GM06990 (cell line): Measurements from ENCODE around the gene EIF4G3.
"Not testable (repeated sequence)": the region's sequence is repeated elsewhere in the genome, so short reads cannot be mapped to it uniquely, and the experiment has no call there.

Experiments
- DNase-seq: peaks from one replicate; pipeline ENCODE4 v3.0.0-alpha.2; 2011; ENCODE audit not compliant: insufficient read length; ENCODE audit errors: extremely low read depth
- H3K27me3 ChIP-seq: replicated peaks from 2 replicates; pipeline ENCODE4 v1.6.0; 2011; ENCODE audit warnings: low read length; ENCODE audit not compliant: control insufficient read depth, insufficient read depth
- H3K36me3 ChIP-seq: 2 replicates; pipeline ENCODE4 v1.5.1; 2011; ENCODE audit warnings: low read length; ENCODE audit not compliant: control insufficient read depth, insufficient read depth
- H3K4me3 ChIP-seq: replicated peaks from 2 replicates; pipeline ENCODE4 v1.5.1; 2011; ENCODE audit warnings: low read depth, mild to moderate bottlenecking, control low read depth, low read length
- TF ChIP-seq, protein P1 (sequence below): IDR thresholded peaks from 2 replicates; pipeline ENCODE4 v1.5.1; 2011; ENCODE audit warnings: low read length, control low read depth, mild to moderate bottlenecking, inconsistent platforms; ENCODE audit not compliant: insufficient read depth, poor library complexity, severe bottlenecking

The EIF4G3 gene

DNA sequence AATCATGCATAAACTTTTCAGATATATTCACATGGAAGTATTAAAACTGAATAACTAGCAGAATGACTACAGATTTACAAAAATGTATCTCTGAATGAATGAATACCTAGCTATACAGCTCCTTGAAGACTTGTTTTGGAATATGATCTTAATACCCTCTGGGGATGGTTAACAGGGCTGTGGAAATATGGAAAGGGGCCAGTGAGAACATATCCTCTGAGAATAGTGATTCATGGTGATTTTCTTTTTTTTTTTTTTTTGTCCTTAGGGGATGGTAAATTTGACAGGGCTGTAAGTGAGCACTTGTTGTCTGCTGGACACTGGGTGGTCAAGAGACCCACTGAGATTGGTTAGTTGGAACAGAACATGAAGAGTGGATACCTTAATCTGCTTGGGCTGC is 308.9 kb downstream of the EIF4G3 start:
- DNase-seq, result no peak
- TF ChIP-seq, protein P1, sequence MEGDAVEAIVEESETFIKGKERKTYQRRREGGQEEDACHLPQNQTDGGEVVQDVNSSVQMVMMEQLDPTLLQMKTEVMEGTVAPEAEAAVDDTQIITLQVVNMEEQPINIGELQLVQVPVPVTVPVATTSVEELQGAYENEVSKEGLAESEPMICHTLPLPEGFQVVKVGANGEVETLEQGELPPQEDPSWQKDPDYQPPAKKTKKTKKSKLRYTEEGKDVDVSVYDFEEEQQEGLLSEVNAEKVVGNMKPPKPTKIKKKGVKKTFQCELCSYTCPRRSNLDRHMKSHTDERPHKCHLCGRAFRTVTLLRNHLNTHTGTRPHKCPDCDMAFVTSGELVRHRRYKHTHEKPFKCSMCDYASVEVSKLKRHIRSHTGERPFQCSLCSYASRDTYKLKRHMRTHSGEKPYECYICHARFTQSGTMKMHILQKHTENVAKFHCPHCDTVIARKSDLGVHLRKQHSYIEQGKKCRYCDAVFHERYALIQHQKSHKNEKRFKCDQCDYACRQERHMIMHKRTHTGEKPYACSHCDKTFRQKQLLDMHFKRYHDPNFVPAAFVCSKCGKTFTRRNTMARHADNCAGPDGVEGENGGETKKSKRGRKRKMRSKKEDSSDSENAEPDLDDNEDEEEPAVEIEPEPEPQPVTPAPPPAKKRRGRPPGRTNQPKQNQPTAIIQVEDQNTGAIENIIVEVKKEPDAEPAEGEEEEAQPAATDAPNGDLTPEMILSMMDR, result no peak
- peaks cover 3% of the 10 kb centered on the region for H3K36me3 ChIP-seq
- no peak overlapping the region for H3K4me3 ChIP-seq
- no peaks in the 10 kb centered on the region for H3K27me3 ChIP-seq

DNA sequence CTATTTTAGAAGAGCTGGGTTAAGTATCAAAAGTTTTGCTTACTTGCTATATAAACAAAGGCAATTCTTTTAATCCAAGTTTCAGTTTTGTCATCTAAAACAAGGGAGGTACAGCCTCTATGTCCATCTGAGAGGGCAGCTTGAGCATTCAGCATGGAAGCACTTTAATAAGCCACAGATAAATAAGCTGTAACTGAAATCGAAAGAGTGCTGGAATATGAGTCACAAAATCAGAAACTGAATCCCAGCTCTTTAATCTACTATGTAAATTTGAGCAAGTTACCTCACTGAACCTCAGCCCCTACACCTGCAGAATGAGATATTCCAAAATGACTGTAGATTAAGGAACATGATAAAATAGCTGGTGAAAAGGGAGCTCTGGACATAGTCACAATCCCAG is 309.6 kb downstream of the EIF4G3 start:
- H3K36me3 ChIP-seq, result peaks cover 3% of the 10 kb centered on the region
- DNase-seq, result no peak
- TF ChIP-seq, protein P1, result no peak
- no peak overlapping the region for H3K4me3 ChIP-seq
- no peaks in the 10 kb centered on the region for H3K27me3 ChIP-seq

DNA sequence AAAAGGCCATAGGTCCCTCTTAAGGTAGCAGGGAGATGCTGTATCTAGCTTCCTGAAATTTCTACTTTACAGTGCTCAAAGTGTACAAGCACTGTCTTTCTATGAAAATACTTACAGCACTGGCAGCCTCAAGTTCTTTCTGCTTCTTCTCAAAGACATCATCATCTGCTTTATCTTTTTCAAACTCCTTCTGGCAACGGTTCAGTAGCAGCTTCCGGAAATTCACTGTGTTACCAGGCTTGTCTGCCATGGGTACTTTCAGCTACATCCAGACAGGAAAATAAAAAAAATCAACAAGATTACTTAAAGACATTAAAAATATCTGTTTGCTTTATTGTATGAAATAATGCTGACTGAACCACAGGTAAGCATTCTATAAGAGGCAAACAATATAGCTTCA is 311.7 kb downstream of the EIF4G3 start:
- Histone ChIP-seq H3K4me3 (no peak overlapping the region), H3K36me3 (peaks cover 4% of the 10 kb centered on the region), H3K27me3 (no peaks in the 10 kb centered on the region)
- TF ChIP-seq, protein P1, result no peak
- DNase-seq, result no peak

DNA sequence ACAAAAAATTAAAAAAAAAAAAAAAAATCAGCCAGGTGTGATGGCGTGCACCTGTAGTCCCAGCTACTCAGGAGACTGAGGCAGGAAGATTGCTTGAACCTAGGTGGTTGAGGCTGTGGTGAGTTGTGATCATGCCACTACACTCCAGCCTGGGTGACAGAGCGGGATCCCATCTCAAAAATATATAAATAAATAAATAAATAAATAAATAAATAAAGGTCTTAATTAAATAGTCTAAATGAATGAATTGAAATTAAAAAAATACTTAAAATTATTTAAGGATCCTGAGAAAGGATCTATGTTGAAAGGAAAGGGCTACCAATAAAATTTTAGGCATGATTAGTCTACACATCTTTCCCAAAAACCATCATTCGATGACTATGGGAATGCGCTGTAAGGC is 322.2 kb downstream of the EIF4G3 start:
- Histone ChIP-seq H3K27me3 (no peaks in the 10 kb centered on the region), H3K36me3 (peaks cover 11% of the 10 kb centered on the region)

DNA sequence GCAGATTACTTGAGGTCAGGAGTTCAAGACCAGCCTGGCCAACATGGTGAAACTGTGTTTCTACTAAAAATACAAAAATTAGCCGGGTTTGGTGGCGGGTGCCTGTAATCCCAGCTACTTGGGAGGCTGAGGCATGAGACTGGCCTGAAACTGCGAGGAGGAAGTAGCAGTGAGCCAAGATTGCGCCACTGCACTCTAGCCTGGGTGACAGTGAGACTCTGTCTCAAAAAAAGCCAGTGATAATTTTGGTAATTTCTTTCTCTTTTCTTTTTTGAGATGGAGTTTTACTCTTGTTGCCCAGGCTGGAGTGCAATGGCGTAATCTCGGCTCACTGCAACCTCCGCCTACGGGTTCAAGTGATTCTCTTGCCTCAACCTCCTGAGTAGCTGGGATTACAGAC is 324.9 kb downstream of the EIF4G3 start:
- not testable (repeated sequence) for DNase-seq, H3K4me3 ChIP-seq, H3K27me3 ChIP-seq, H3K36me3 ChIP-seq

More for the DNA sequence above, 322.2 kb downstream of the EIF4G3 start:
- no peak overlapping the region for H3K4me3 ChIP-seq
- TF ChIP-seq, protein P1, result no peak
- DNase-seq, result no peak

DNA sequence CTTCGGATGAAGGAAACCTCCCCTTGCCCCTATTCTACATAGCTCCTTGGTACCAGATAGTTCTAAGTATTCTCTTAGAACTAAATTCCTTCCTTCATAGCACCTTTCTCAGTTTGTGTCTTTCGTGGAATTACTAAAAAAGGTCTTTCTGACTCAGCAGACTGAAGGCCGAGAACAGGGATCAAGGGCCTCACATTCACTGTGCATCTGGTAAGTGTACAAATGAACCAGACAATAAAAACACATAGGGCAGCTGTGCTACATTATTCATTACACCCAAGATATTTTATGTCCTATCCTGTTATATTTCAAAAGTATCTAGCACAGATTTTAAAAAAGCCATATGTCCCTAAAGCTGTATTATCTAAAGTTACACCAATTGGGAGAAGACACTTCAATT is 326.7 kb downstream of the EIF4G3 start:
- no peak for DNase-seq
- TF ChIP-seq, protein P1, result no peak
- Histone ChIP-seq H3K27me3 (no peaks in the 10 kb centered on the region), H3K4me3 (no peak overlapping the region), H3K36me3 (peaks cover 8% of the 10 kb centered on the region)
